Coronary artery (tissue), 2 donors: ENCODE data around the gene FTH1.
"Not testable (repeated sequence)": the region's sequence is repeated elsewhere in the genome, so short reads cannot be mapped to it uniquely, and the experiment has no call there.

Source experiments
- DNase-seq: peaks from one replicate; pipeline ENCODE4 v3.0.0-alpha.2; 2017; ENCODE audit warnings: low spot score
- H3K27ac ChIP-seq, 2 donors: fragments of 200-600 bp; sonication (generic); one replicate each; pipeline ENCODE4 v1.5.1; 2016 to 2019
- H3K4me3 ChIP-seq: fragments of 200-600 bp; sonication (generic); 2 replicates; pipeline ENCODE4 v1.5.1; 2016; ENCODE audit warnings: mild to moderate bottlenecking, moderate library complexity
- CTCF ChIP-seq: fragments of 200-600 bp; sonication (generic); IDR thresholded peaks from one replicate; pipeline ENCODE4 v1.5.1; 2019; ENCODE audit warnings: antibody characterized with exemption

FTH1 gene

GRCh38 chr11:61957021-61957770 lies 10.2 kb downstream of the FTH1 start:
- DNase-seq = no peak
- no peak for TF ChIP-seq CTCF
- no peak overlapping the region for H3K4me3 ChIP-seq
- peak overlapping the region in 1 of 2 donors; percentile 86 for H3K27ac ChIP-seq

- peak overlapping the region; percentile 65 to 86 for H3K27ac ChIP-seq
Measured at GRCh38 chr11:61956191-61957020, 11.0 kb downstream of the FTH1 start.

GRCh38 chr11:61955422-61956135 lies 11.9 kb downstream of the FTH1 start:
- DNase-seq = no peak
- Histone ChIP-seq H3K27ac (peak overlapping the region; percentile 65 to 86), H3K4me3 (peak overlapping the region; percentile 72)
- TF ChIP-seq CTCF = no peak

More at GRCh38 chr11:61956191-61957020, 11.0 kb downstream of the FTH1 start:
- peak overlapping the region; percentile 72 for H3K4me3 ChIP-seq
- DNase-seq = no peak
- no peak for TF ChIP-seq CTCF

- Histone ChIP-seq H3K27ac (peak overlapping the region; percentile 65 to 86), H3K4me3 (peak overlapping the region; percentile 72)
- no peak for TF ChIP-seq CTCF
- peak; percentile 86 for DNase-seq
Measured at GRCh38 chr11:61954851-61955421, 12.5 kb downstream of the FTH1 start.

GRCh38 chr11:61954106-61954850 lies 13.2 kb downstream of the FTH1 start:
- Histone ChIP-seq H3K27ac (peak overlapping the region in 1 of 2 donors; percentile 86), H3K4me3 (peak overlapping the region; percentile 72)
- no peak for DNase-seq
- no peak for TF ChIP-seq CTCF

- not testable (repeated sequence) for DNase-seq, H3K27ac ChIP-seq, H3K4me3 ChIP-seq
Measured at GRCh38 chr11:61953632-61954031, 13.8 kb downstream of the FTH1 start.
